Activated CD8-positive, alpha-beta memory T cell treated with anti-CD3 and anti-CD28 coated beads for 36 hours (primary cell): ENCODE measurements around the gene TRDN. TPM values are rescaled to one million over a fixed set of nuclear protein-coding genes. Genes with fewer than 3 reads are reported as not detected.

Experiments
- CTCF ChIA-PET: fragments of 350-600 bp; sonication (Branson Sonifier 250); formaldehyde crosslinking; loops from one replicate; lab custom pipeline; 2021; ENCODE audit warnings: antibody characterized with exemption; lab: Charles Lee
- POLR2A ChIA-PET: fragments of 350-600 bp; sonication (Branson Sonifier 250); formaldehyde crosslinking; loops from one replicate; lab custom pipeline; 2021; ENCODE audit warnings: antibody characterized with exemption; lab: Charles Lee
- total RNA-seq, 2 experiments: library from RNA; stranded (reverse); gene quantifications; one replicate each; pipeline ENCODE4 v1.2.3, GENCODE V29; 2021

The TRDN gene
- total RNA-seq, 2 experiments from 2014 or later, result not detected

GRCh38 chr6:123215211-123215610 lies 421.5 kb downstream of the TRDN start:
- ChIA-PET CTCF (interaction anchor here (0.6 kb wide), 1 partner anchor 30 kb away, joined by 3 read pairs; no protein-coding TSS in a partner anchor), POLR2A (no interaction called here)

DNA sequence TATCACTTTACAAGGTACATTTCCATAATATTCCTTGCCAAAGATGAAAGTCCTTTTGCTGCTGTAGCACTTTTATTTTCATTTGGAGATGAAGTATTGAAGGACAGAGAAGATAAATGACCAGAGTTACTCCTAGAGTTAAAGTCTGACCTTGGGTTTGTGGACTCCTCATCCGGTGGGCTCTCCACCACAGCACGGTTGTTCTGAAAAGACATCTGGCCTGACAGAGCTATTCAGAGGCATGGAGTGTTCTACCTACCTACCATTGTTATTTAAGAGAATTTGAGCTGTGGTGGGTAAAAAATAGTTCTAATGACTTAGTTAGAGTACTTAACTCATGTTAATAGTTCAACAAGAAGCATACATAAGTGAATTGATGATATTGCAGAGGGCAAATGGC lies 422.3 kb downstream of the TRDN start:
- CTCF ChIA-PET, result no interaction called here
- POLR2A ChIA-PET, result no interaction called here

DNA sequence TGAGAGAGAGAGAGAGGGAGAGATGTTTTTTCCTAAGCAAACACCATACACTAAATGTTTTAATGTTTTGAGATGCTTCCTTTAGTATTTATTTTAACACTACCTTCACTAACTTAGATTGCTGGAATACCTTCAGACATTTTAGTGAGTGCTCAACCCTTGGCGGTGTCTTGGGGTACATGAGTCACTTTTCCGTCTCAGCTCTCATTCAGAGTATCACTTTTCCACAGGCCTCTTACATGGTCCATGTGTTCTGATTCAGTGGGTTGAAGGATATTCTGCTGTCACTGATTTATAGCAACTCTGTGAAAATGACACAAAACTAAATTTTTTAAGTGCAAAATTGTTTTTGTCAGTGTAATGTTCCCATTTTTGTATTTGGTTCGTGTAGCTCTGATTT lies 422.8 kb downstream of the TRDN start:
- CTCF ChIA-PET, result no interaction called here
- POLR2A ChIA-PET, result no interaction called here

DNA sequence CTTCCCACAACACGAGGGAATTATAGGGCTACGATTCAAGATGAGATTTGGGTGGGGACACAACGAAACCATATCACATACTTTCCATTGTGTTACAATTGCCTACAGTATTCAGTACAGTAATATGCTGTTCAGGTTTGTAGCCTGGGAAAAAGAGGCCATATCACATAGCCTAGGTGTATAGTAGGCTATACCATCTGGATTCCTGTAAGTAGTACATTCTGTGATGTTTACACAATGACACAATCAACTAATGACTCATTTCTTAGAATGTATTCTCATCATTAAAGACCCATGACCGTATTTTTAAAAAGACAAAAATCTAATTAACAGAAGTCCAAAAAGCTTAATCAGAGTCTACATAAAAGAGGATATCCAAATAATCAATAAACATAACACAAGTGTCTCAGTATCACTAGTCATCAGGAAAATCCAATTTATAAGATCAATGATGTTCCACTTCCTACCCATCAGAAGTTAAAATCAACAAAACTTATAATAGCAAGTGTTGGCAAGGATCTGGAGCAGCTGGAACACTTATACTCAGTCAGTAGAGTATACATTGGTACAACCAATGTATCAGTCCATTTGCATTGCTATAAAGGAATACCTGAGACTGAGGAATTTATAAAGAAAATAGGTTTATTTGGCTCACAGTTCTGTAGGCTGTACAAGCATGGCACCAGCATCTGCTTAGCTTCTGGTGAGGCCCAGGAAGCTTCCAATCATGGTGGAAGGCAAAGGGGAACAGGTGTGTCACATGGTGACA lies 424.8 kb downstream of the TRDN start:
- POLR2A ChIA-PET, result no interaction called here
- CTCF ChIA-PET, result no interaction called here

- ChIA-PET POLR2A (no interaction called here), CTCF (no interaction called here)
Observed at GRCh38 chr6:123210645-123211044, 426.1 kb downstream of the TRDN start.

GRCh38 chr6:123207967-123208510 lies 428.7 kb downstream of the TRDN start:
- POLR2A ChIA-PET, result no interaction called here
- CTCF ChIA-PET, result no interaction called here

- CTCF ChIA-PET, result no interaction called here
- POLR2A ChIA-PET, result no interaction called here
Observed at GRCh38 chr6:123203928-123204327, 432.8 kb downstream of the TRDN start.

DNA sequence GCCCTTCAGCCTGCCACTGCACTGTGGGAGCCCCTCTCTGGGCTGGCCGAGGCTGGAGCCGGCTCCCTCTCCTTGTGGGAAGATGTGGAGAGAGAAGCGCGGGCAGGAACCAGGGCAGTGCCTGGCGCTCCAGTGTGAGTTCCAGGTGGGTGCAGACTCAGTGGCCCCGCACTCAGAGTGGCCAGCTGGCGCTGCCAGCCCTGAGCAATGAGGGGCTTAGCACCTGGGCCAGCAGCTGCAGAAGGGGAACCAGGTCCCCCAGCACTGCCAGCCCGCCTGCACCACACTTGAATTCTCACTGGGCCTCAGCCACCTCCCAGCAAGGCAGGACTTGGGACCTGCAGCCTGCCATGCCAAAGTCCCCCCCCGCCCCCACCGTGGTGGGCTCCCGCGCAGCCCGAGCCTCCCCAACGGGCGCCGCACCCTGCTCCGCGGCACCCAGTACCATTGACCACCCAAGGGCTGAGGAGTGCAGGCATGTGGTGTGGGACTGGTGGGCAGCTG lies 434.8 kb downstream of the TRDN start:
- ChIA-PET CTCF (no interaction called here), POLR2A (no interaction called here)

GRCh38 chr6:123193298-123193697 lies 443.5 kb downstream of the TRDN start:
- CTCF ChIA-PET, result no interaction called here

DNA sequence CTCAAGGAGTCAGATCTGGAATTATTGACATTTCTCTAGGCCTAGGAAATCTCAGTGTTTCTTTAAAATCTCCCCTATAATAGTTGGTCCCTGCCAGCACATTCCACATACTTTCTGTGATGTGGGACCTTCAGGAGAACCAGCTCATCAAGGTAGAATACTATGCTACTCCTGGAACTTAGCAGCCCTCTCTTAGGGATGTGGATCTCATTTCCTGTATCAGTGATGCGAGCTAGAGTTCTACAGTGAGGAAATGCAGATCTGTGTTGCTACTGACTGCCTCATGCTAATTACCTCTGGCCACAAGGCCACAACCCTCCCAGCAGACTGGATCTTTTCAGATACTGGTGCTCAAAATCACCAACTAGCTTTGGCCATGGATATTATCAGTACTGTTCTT lies 446.9 kb downstream of the TRDN start:
- CTCF ChIA-PET, result no interaction called here
- POLR2A ChIA-PET, result no interaction called here

More at GRCh38 chr6:123193298-123193697, 443.5 kb downstream of the TRDN start:
- POLR2A ChIA-PET, result no interaction called here

GRCh38 chr6:123182998-123183397 lies 453.8 kb downstream of the TRDN start:
- ChIA-PET POLR2A (no interaction called here), CTCF (no interaction called here)

GRCh38 chr6:123176706-123177105 lies 460.0 kb downstream of the TRDN start:
- POLR2A ChIA-PET, result no interaction called here
- CTCF ChIA-PET, result no interaction called here

- POLR2A ChIA-PET, result no interaction called here
Observed at GRCh38 chr6:123171341-123172115, 465.2 kb downstream of the TRDN start.

GRCh38 chr6:123169774-123170095 lies 467.0 kb downstream of the TRDN start:
- CTCF ChIA-PET, result no interaction called here
- POLR2A ChIA-PET, result no interaction called here

More at GRCh38 chr6:123171341-123172115, 465.2 kb downstream of the TRDN start:
- CTCF ChIA-PET, result no interaction called here

GRCh38 chr6:123168892-123169773 lies 467.6 kb downstream of the TRDN start:
- POLR2A ChIA-PET, result no interaction called here
- CTCF ChIA-PET, result no interaction called here

DNA sequence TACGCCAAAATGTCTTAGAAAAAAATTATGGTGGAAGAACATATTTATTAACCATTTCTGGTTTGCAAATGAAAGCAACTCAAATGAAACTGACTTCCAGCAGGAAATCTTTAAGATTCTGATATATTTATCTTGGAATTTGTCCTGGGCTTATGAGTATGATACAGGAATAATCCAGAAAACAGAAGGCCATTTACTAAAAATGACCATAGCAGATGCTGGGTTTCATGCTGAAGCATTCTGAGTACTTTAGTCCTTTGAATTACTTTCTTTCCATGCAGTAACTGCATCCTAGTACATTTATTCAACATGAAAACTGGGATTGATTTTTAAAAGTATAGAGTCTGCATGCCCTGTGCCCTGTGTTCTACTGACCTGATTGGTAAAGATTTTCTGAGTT lies 468.3 kb downstream of the TRDN start:
- ChIA-PET CTCF (no interaction called here), POLR2A (no interaction called here)
